SK-N-SH (cell line): Measurements from ENCODE around the gene SUPT4H1.

Source experiments
- TF ChIP-seq, protein P1 (sequence below): fragments of 150-350 bp; IDR thresholded peaks from 2 replicates; pipeline ENCODE4 v1.6.1; 2017; ENCODE audit warnings: antibody characterized with exemption, low read length, low read depth, borderline replicate concordance
- TF ChIP-seq, protein P2 (sequence below): fragments of 200-600 bp; sonication (generic); IDR thresholded peaks from 2 replicates; pipeline ENCODE4 v1.6.1; 2017; ENCODE audit warnings: antibody characterized with exemption, mild to moderate bottlenecking, moderate library complexity

DNA sequence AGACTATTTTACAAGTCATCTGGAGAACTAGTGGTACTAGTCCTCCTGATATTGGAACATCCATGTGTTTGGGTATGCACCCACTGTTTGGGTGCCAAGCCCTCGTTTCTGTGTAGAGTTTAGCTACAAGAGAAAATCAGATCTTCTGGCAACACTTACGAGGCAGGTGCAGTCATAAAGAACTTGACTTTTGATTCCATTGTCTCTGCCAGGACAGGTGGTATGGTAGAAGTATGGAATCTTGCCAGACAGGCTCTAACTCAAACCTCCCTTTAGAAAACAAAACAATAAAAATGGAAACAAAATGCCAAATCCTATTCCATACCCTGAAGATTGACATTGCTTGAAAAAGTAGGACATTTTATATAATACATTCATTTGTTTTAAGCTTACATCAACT is 49.3 kb upstream of the SUPT4H1 start:
- TF ChIP-seq, protein P1, sequence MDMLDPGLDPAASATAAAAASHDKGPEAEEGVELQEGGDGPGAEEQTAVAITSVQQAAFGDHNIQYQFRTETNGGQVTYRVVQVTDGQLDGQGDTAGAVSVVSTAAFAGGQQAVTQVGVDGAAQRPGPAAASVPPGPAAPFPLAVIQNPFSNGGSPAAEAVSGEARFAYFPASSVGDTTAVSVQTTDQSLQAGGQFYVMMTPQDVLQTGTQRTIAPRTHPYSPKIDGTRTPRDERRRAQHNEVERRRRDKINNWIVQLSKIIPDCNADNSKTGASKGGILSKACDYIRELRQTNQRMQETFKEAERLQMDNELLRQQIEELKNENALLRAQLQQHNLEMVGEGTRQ: no peak
- TF ChIP-seq, protein P2, sequence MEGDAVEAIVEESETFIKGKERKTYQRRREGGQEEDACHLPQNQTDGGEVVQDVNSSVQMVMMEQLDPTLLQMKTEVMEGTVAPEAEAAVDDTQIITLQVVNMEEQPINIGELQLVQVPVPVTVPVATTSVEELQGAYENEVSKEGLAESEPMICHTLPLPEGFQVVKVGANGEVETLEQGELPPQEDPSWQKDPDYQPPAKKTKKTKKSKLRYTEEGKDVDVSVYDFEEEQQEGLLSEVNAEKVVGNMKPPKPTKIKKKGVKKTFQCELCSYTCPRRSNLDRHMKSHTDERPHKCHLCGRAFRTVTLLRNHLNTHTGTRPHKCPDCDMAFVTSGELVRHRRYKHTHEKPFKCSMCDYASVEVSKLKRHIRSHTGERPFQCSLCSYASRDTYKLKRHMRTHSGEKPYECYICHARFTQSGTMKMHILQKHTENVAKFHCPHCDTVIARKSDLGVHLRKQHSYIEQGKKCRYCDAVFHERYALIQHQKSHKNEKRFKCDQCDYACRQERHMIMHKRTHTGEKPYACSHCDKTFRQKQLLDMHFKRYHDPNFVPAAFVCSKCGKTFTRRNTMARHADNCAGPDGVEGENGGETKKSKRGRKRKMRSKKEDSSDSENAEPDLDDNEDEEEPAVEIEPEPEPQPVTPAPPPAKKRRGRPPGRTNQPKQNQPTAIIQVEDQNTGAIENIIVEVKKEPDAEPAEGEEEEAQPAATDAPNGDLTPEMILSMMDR: no peak
